Breast epithelium (tissue), 3 donors: ENCODE measurements around the gene BABAM1.

ENCODE experiments used
- POLR2A ChIP-seq: fragments of 450-650 bp; IDR thresholded peaks from one replicate; pipeline ENCODE4 v1.6.1; 2016; ENCODE audit warnings: antibody characterized with exemption, mild to moderate bottlenecking, moderate library complexity
- POLR2AphosphoS5 ChIP-seq, 3 donors: sonication (generic); formaldehyde crosslinking; IDR thresholded peaks; one replicate each; pipeline ENCODE4 v1.6.1; 2017; ENCODE audit warnings: antibody characterized with exemption in 3 of 3
- TF ChIP-seq, protein P1 (sequence below), 3 donors: fragments of 450-650 bp; IDR thresholded peaks; one replicate each; pipeline ENCODE4 v1.5.1; 2016 to 2017; ENCODE audit warnings: antibody characterized with exemption in 3 of 3, mild to moderate bottlenecking in 3 of 3, moderate library complexity in 3 of 3

DNA sequence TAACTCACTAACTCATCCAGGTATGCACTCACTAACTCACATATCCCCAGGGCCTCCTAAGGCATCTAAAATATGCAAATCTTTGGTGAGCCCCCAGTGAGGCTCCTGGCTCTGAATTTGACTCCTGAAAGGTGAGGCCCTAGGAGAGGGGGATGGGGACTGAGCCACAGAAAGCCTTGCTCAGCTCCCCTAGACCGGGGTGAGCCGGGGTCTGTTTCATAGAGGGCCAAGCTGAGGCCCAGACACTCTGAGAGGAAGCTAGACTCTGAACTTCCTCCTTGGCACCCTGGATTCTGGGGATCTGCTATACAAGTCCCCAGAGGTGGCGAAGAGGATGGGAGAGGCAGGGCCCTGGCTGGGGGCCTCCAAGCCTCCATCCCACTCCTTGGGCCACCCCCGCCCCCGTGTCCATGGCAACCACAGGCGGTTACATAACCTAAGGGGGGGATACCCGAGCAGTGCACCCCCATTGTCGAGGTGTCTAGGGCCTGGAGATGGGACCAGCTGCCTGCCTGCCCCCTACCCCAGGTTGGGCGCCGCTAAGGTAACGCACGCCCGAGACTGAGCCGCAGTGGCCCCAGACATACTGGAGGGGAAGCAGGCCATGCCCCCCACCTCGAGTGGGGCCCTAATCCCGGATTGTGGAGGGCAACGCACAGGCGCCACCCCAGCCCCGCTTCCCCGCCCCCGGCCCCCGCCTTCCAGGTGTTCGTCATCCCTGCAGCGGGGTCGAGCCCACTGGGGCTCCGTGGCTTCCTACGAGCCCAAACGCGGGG, 35.3 kb downstream of the BABAM1 start:
- TF ChIP-seq, protein P1, sequence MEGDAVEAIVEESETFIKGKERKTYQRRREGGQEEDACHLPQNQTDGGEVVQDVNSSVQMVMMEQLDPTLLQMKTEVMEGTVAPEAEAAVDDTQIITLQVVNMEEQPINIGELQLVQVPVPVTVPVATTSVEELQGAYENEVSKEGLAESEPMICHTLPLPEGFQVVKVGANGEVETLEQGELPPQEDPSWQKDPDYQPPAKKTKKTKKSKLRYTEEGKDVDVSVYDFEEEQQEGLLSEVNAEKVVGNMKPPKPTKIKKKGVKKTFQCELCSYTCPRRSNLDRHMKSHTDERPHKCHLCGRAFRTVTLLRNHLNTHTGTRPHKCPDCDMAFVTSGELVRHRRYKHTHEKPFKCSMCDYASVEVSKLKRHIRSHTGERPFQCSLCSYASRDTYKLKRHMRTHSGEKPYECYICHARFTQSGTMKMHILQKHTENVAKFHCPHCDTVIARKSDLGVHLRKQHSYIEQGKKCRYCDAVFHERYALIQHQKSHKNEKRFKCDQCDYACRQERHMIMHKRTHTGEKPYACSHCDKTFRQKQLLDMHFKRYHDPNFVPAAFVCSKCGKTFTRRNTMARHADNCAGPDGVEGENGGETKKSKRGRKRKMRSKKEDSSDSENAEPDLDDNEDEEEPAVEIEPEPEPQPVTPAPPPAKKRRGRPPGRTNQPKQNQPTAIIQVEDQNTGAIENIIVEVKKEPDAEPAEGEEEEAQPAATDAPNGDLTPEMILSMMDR (IDR thresholded peaks at IDR 0.05), result no peak
- TF ChIP-seq POLR2AphosphoS5 (IDR thresholded peaks at IDR 0.05) (no peak), POLR2A (no peak)
